Body of pancreas (tissue), 4 donors: Measurements from ENCODE around the gene S100A9.

Experiments used
- POLR2A ChIP-seq, 3 donors: fragments of 450-650 bp; IDR thresholded peaks; one replicate each; pipeline ENCODE4 v1.6.1; 2016; ENCODE audit warnings: antibody characterized with exemption in 3 of 3, mild to moderate bottlenecking in 2 of 3
- TF ChIP-seq, protein P1 (sequence below), 7 experiments: fragments of 450-650 bp in 4 of 7; fragments of 200-600 bp in 3 of 7; sonication (generic) in 3 of 7; IDR thresholded peaks; one replicate each; pipeline ENCODE4 v1.5.1; 2016 to 2019; ENCODE audit warnings: antibody characterized with exemption in 7 of 7

DNA sequence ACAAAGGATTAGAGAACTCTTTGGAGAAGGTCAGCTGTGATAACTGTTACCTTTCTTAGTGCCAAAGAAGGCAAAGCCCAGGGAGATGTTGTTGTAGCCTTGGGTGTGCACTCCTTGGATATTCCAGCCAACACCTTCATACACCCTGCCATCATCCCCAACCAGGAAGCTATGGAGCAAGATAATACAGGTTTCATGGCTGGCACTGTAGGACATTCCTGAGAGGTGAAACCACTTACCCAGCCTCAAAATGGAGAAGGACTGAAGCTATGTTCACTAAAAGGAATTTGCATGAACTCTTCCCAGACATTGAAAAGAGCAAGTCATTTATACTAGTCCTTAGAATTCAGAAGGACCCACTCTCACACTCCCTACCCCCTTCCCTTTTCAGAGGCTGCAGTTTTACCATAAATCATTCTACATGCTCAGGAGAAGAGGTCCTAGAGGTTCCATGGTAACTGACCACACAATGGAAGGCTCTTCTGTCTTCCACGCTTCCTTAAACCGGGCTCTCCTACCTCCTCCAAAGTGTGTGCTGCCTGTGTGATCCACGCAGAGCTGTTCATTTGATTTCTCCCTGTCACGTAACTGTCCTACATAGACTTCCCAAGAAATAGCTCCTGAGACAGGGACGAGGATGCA is 14.5 kb upstream of the S100A9 start:
- TF ChIP-seq, protein P1, sequence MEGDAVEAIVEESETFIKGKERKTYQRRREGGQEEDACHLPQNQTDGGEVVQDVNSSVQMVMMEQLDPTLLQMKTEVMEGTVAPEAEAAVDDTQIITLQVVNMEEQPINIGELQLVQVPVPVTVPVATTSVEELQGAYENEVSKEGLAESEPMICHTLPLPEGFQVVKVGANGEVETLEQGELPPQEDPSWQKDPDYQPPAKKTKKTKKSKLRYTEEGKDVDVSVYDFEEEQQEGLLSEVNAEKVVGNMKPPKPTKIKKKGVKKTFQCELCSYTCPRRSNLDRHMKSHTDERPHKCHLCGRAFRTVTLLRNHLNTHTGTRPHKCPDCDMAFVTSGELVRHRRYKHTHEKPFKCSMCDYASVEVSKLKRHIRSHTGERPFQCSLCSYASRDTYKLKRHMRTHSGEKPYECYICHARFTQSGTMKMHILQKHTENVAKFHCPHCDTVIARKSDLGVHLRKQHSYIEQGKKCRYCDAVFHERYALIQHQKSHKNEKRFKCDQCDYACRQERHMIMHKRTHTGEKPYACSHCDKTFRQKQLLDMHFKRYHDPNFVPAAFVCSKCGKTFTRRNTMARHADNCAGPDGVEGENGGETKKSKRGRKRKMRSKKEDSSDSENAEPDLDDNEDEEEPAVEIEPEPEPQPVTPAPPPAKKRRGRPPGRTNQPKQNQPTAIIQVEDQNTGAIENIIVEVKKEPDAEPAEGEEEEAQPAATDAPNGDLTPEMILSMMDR (IDR thresholded peaks at IDR 0.05), result no peak
- no peak for TF ChIP-seq POLR2A (IDR thresholded peaks at IDR 0.05)
